ENCODE results near the gene MAP3K7CL. TPM values are rescaled to one million over a fixed set of nuclear protein-coding genes. Genes with fewer than 3 reads are reported as not detected.
A peak's percentile ranks its signal among the peaks of the same experiment; 100 is the strongest.

The MAP3K7CL gene
- total and polyA plus RNA-seq, 2 of the 8 experiments (the other 6 are each of a cell fraction or from before 2014, with no cell fraction given): not detected

DNA sequence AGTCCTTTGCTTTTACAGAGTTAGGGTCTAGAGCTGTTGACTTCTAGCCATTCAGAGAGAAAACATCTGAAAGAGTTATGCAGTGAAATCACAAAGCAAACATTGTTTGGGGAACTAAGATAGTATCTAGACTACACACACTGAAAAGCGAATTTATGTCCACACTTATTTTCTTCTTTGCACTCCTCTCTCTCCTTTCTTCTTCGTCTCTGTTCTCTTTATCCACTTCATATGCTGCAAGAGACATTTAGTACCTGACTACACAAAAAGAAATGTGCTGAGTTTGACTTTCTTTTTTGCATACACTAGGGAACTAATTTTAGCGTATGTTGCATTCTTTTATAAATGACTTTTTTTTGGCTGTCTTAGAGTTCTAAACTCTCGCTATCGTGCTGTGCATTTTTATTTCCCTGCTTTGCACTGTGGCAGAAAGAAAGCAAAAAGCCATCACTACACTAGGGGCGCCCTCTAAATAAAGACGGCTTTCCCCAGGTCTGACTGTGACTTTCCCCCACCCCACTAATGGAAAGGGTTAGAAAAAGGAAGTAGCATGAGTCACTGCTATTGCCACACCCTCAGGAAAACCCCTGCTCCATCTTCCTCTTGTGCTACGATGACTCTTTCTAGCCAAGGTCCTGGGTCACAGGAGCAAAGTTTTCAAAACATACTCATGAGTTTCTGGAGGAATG lies 65.7 kb downstream of the MAP3K7CL start (continued):
- TF ChIP-seq, protein P1, sequence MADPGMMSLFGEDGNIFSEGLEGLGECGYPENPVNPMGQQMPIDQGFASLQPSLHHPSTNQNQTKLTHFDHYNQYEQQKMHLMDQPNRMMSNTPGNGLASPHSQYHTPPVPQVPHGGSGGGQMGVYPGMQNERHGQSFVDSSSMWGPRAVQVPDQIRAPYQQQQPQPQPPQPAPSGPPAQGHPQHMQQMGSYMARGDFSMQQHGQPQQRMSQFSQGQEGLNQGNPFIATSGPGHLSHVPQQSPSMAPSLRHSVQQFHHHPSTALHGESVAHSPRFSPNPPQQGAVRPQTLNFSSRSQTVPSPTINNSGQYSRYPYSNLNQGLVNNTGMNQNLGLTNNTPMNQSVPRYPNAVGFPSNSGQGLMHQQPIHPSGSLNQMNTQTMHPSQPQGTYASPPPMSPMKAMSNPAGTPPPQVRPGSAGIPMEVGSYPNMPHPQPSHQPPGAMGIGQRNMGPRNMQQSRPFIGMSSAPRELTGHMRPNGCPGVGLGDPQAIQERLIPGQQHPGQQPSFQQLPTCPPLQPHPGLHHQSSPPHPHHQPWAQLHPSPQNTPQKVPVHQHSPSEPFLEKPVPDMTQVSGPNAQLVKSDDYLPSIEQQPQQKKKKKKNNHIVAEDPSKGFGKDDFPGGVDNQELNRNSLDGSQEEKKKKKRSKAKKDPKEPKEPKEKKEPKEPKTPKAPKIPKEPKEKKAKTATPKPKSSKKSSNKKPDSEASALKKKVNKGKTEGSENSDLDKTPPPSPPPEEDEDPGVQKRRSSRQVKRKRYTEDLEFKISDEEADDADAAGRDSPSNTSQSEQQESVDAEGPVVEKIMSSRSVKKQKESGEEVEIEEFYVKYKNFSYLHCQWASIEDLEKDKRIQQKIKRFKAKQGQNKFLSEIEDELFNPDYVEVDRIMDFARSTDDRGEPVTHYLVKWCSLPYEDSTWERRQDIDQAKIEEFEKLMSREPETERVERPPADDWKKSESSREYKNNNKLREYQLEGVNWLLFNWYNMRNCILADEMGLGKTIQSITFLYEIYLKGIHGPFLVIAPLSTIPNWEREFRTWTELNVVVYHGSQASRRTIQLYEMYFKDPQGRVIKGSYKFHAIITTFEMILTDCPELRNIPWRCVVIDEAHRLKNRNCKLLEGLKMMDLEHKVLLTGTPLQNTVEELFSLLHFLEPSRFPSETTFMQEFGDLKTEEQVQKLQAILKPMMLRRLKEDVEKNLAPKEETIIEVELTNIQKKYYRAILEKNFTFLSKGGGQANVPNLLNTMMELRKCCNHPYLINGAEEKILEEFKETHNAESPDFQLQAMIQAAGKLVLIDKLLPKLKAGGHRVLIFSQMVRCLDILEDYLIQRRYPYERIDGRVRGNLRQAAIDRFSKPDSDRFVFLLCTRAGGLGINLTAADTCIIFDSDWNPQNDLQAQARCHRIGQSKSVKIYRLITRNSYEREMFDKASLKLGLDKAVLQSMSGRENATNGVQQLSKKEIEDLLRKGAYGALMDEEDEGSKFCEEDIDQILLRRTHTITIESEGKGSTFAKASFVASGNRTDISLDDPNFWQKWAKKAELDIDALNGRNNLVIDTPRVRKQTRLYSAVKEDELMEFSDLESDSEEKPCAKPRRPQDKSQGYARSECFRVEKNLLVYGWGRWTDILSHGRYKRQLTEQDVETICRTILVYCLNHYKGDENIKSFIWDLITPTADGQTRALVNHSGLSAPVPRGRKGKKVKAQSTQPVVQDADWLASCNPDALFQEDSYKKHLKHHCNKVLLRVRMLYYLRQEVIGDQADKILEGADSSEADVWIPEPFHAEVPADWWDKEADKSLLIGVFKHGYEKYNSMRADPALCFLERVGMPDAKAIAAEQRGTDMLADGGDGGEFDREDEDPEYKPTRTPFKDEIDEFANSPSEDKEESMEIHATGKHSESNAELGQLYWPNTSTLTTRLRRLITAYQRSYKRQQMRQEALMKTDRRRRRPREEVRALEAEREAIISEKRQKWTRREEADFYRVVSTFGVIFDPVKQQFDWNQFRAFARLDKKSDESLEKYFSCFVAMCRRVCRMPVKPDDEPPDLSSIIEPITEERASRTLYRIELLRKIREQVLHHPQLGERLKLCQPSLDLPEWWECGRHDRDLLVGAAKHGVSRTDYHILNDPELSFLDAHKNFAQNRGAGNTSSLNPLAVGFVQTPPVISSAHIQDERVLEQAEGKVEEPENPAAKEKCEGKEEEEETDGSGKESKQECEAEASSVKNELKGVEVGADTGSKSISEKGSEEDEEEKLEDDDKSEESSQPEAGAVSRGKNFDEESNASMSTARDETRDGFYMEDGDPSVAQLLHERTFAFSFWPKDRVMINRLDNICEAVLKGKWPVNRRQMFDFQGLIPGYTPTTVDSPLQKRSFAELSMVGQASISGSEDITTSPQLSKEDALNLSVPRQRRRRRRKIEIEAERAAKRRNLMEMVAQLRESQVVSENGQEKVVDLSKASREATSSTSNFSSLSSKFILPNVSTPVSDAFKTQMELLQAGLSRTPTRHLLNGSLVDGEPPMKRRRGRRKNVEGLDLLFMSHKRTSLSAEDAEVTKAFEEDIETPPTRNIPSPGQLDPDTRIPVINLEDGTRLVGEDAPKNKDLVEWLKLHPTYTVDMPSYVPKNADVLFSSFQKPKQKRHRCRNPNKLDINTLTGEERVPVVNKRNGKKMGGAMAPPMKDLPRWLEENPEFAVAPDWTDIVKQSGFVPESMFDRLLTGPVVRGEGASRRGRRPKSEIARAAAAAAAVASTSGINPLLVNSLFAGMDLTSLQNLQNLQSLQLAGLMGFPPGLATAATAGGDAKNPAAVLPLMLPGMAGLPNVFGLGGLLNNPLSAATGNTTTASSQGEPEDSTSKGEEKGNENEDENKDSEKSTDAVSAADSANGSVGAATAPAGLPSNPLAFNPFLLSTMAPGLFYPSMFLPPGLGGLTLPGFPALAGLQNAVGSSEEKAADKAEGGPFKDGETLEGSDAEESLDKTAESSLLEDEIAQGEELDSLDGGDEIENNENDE (IDR thresholded peaks at IDR 0.05; ENCODE audit: insufficient replicate concordance, low read length): no peak
- TF ChIP-seq EP300 (IDR thresholded peaks at IDR 0.05; ENCODE audit: borderline replicate concordance in 1 of 2, low read depth in 2 of 2, low read length in 2 of 2) (no peak), SP2 (IDR thresholded peaks at IDR 0.05; ENCODE audit: low read length) (no peak), ASH2L (IDR thresholded peaks at IDR 0.05; ENCODE audit: low read length) (no peak), CEBPB (IDR thresholded peaks at IDR 0.05; ENCODE audit: low read depth, low read length) (peak; percentile 11; the same call in 1 of the 2 replicates), JUND (IDR thresholded peaks at IDR 0.05; ENCODE audit: low read length) (peak; percentile 44; the same call in 1 of the 2 replicates), GTF2F1 (IDR thresholded peaks at IDR 0.05; ENCODE audit: borderline replicate concordance, low read depth, low read length) (no peak), TCF12 (IDR thresholded peaks at IDR 0.05; ENCODE audit: low read depth, low read length) (no peak), SIX5 (IDR thresholded peaks at IDR 0.05; ENCODE audit: low read depth, low read length) (no peak)
- TF ChIP-seq, protein P2, sequence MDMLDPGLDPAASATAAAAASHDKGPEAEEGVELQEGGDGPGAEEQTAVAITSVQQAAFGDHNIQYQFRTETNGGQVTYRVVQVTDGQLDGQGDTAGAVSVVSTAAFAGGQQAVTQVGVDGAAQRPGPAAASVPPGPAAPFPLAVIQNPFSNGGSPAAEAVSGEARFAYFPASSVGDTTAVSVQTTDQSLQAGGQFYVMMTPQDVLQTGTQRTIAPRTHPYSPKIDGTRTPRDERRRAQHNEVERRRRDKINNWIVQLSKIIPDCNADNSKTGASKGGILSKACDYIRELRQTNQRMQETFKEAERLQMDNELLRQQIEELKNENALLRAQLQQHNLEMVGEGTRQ (IDR thresholded peaks at IDR 0.05; ENCODE audit: low read length): no peak
